OCI-LY3 (cell line): ENCODE results near the gene EBNA1BP2.

ENCODE experiments used
- CTCF ChIP-seq: fragments of 200-600, 300-600 bp; sonication (generic); IDR thresholded peaks from 2 replicates; pipeline ENCODE4 v1.5.1; 2014; ENCODE audit warnings: antibody characterized with exemption, low read length, low read depth
- EZH2phosphoT487 ChIP-seq: fragments of 200-600 bp; shearing (Covaris generic); IDR thresholded peaks from 2 replicates; pipeline ENCODE4 v1.6.1; 2018; ENCODE audit warnings: antibody characterized with exemption, mixed run types, low read depth

GRCh38 chr1:43152866-43153265, 19.2 kb downstream of the EBNA1BP2 start:
- TF ChIP-seq CTCF, result no peak
- TF ChIP-seq EZH2phosphoT487, result no peak
